ENCODE results near the gene SF3B2.

DNA sequence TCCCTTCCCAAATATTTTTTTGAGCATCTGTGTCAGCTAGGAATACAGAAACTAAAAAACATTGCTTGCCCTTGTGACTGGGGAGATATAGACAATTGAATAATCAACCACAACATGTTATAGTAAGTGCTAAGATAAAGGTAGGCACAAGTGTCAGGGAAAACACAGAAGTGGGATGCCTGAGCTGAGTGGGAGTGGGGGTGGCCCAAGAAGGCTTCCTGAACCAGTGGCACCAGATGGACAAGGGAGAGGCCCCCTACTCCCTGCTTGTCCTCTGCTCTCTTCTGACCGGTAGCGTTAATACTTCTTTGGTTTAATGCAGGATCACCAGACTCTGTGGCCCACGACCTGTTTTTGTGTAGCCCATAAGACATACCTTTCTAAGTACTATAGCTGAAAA is 66.7 kb downstream of the SF3B2 start:
- TF ChIP-seq POLR2A (IDR thresholded peaks at IDR 0.05; ENCODE audit: low read length) (no peak), GATA1 (IDR thresholded peaks at IDR 0.05; ENCODE audit: low read depth, low read length) (no peak)
